NCI-H2196 (cell line): ENCODE results near the gene MRPL21.

Experiments used
- DNase-seq: peaks from one replicate; lab custom pipeline; 2025; ENCODE audit not compliant: unreplicated experiment; lab: John Stamatoyannopoulos, UW

MRPL21 gene

DNA sequence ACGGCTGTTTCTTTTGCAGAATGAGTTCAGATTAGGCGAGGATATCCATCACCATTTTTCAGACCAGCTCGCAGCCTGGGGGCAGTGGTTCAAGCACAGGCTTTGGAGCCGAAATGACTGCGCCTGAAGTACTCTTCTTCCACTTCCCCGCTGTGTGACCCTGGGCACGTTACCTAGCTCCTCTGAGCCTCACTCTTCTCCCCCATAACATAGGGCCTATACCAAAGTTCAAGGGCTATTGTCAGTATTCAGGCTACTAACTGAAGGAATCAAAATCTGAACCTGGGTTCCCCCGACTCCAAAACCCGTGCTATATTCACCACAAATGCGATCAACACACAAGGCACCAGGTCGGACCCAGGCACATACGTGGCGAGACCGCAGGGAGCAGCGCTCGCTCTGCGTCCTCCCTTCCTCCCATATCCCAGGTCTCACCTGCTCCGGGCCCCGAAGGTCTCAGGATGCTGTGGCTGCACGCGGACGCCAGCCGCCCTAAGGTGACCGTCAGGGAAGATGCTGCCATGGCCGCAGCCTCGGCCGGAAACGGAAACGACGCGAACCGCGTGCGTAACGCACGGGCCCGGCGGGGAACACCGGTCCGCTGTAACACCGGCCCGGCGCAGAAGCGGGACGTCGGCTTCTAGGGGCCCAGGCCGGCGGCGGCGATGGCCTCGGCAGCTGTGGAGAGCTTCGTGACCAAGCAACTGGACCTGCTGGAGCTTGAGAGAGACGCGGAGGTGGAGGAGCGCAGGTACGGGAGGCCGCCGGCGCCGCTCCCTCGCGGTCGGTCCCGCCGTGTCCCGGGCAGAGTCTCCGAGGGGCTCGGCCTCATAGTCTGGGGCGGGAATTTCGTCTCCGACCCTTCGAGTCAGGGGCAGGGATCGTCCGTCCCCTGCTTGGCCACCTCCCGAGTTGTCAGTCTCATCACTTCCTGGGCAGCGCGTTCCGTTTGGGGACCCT lies at the start of gene MRPL21, which contains the start of gene IGHMBP2:
TSS of gene MRPL21 (minus strand) at position 545 of the 960 bp plus-strand sequence. CDS start at position 523, 22 bp downstream.
TSS of gene IGHMBP2 (plus strand) at position 604 of the 960 bp plus-strand sequence. CDS start at position 666, 62 bp downstream.
- peak; percentile 91 for DNase-seq

GRCh38 chr11:68950762-68951161 lies 47.1 kb upstream of the MRPL21 start:
- DNase-seq: no peak

DNA sequence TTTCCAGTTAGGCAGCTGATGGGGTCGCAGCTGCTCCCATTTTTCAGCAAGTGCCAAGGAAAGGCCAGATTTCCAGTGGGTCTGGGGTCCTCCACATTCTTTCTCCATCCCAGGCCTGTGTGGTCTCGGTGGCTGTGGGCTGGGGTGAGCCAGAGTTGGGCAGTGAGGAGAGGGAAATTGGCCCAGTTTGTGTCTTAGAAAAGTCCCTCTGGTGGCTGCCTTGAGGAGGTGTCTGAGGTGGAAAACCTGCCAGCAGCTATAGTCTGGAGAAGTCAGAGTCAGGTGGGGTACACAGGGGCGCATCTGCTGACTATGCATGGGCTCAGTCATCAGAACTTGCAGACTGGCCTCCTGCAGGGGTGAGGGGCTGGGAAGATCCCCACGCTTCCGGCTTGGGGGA lies 46.6 kb upstream of the MRPL21 start:
- no peak for DNase-seq

DNA sequence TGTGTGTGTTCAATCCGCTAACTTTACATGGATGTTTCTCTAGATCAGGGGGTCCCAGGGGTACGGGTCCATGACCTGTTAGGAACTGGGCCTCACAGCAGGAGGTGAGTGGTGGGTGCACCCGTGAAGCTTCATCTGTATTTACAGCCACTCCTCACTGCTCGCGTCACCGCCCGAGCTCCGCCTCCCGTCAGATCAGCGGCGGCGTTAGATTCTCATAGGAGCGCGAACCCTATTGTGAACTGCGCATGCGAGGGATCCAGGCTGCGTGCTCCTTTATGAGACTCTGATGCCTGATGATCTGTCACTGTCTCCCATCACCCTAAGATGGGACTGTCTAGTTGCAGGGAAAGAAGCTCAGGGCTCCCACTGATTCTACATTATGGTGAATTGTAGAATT lies 45.3 kb upstream of the MRPL21 start:
- DNase-seq: no peak

GRCh38 chr11:68948496-68948895 lies 44.9 kb upstream of the MRPL21 start:
- DNase-seq: no peak

GRCh38 chr11:68947151-68947550 lies 43.5 kb upstream of the MRPL21 start:
- no peak for DNase-seq

DNA sequence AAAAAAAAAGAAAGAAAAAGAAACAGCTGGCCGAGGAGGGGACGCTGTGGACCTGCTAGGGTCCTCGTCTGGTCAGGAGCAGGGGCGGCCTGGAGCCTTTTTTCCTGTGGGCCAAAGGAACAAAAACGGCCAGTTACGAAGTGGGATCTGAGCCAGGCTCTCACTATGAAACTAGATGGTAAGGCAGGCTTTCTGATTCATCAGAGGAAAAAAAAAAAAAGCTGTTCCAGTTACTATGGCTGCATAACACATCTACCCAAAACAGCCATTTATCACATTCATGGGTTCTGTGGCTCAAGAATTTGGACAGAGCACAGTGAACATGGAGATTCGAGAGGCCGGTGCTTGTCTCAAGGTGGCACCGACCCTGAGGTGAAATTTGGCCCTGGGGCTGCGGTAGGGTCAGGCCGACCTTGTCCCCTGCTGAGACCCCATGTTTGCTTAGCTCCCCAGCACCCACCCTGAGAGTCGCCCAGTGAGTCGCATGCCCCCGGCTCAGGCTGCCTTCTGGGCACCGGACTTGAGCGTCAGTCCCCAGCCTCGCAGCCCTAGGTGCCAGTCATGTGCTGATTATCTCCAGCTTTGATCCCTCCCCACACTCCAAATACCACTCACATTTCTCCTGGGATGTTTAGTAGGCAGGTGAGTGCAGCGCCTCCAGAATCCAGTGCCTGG lies 42.9 kb upstream of the MRPL21 start:
- DNase-seq: no peak

DNA sequence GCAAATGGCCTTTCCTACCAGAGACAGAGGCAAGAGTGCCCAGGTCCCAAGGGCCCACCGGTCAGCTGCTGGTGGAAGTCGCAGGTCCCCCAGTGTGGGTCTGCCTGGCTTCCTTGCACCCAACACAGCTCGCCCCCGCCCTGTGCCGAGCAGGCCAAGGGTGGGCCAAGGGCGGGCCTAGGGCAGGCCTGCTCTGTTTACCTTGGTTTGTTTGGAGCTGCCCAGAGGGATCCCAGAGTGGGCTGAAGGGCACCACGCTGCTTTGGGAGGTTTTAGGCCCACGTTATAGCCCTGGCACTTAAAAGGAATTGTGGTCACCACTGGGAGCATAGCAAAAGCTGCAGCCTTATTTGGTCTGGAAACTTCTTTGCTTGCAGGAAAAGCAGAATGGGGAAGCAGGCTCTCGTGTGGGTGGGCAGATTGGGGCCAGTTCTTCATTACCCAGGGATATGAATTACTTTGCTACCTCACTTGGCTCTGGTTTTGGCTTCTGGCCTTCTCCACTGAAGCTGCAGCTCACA lies 39.2 kb upstream of the MRPL21 start:
- no peak for DNase-seq

- no peak for DNase-seq
Observed at GRCh38 chr11:68942095-68942620, 38.5 kb upstream of the MRPL21 start.

GRCh38 chr11:68941324-68942094 lies 37.9 kb upstream of the MRPL21 start:
- DNase-seq: no peak

- no peak for DNase-seq
Observed at GRCh38 chr11:68940651-68941323, 37.2 kb upstream of the MRPL21 start.

GRCh38 chr11:68939583-68940555 lies 36.2 kb upstream of the MRPL21 start:
- no peak for DNase-seq

- no peak for DNase-seq
Observed at GRCh38 chr11:68938816-68939582, 35.4 kb upstream of the MRPL21 start.

DNA sequence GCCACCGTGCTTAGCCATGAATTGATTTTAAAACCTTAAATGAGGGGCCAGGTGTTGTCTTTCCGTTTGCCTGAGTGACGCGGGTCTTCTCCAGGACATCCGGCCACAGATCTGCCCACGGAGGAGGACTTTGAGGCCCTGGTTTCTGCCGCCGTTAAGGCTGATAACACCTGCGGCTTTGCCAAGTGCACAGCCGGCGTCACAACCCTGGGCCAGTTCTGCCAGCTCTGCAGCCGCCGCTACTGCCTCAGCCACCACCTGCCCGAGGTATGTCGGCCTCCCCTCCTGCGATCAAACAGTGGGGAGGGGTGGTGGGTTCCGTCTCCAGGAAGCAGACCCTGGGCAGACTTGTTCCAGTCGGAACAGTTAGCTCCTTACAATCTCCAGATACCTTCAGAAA lies 34.5 kb upstream of the MRPL21 start:
- no peak for DNase-seq

GRCh38 chr11:68936676-68937620 lies 33.3 kb upstream of the MRPL21 start:
- DNase-seq: no peak

DNA sequence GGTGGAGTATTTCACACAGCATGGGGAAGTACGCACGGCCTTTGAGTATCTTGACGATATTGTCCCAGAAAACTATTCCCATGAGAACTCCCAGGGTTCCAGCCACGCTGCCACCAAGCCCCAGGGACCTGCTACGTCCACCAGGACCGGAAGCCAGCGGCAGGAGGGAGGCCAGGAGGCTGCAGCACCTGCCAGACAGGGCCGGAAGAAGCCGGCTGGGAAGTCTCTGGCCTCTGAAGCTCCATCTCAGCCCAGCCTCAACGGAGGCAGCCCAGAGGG lies 32.7 kb upstream of the MRPL21 start:
- DNase-seq: no peak
